HG03060 (cell line): ENCODE results near the gene GCK.

ENCODE experiments used
- ATAC-seq: cut with Tn5 transposase; IDR thresholded peaks from one replicate; pipeline ENCODE4 v1.9.1; 2021; ENCODE audit warnings: low read depth, moderate number of reproducible peaks; ENCODE audit not compliant: unreplicated experiment

GCK gene

GRCh38 chr7:44124822-44125202, 64.4 kb downstream of the GCK start:
- ATAC-seq: no peak

GRCh38 chr7:44123190-44124003, 65.8 kb downstream of the GCK start, which contains the start of gene POLD2:
Gene POLD2, minus strand, starts transcription at chr7:44123548. Its CDS starts 1,495 bp downstream, at chr7:44122053.
- ATAC-seq: peak; percentile 91

DNA sequence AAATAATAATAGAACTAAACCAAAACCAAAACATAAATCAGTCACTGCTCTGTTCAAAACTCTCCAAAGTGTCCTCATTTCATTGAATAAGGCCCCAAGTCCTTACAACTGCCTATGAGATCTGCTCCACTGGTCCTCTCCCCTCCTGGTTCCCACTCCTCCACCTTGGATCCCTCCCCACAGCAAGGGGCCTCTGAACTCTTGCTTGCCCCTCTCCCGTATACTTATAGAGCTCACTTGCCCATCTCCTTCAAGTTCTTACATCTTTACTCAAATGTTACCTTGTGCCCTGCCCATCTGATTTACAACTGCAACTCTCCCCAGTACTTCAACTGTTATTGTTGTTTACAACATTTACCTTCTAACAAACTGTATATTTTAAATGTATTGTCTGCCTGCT, 66.7 kb downstream of the GCK start:
- ATAC-seq: no peak

- no peak for ATAC-seq
Measured at GRCh38 chr7:44121761-44122420, 67.3 kb downstream of the GCK start.

GRCh38 chr7:44120395-44120794, 68.8 kb downstream of the GCK start:
- no peak for ATAC-seq

GRCh38 chr7:44119829-44120380, 69.3 kb downstream of the GCK start:
- ATAC-seq: no peak

DNA sequence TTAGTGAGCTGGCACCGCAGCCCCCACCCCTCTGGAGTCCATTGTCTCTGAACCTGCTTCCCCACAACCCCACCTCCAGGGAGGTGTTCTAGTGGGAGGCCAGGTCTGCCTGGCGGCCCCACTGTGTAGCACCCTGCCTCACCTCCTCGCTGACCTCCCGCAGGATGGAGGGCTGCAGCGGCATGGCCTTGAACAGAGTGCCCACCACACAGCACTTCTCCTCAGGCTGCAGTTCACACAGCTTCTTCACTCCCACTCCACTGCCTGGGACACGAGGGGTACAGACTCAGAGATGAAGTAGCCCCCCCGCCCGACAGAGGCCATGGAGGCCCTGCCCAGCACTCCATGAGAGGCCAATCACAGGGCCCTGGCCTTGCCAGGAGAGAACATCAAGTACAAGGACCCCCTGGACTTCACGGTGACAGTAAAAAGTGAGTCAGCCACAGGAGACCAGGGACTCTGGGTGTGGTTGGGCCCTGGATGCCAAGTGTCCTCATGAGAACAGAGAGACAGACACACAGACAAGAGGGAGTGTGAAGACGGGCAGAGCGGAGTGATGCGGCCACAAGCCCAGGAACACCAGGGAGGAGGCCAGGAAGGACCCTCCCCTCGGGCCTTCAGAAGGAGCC, 71.3 kb downstream of the GCK start:
- no peak for ATAC-seq

DNA sequence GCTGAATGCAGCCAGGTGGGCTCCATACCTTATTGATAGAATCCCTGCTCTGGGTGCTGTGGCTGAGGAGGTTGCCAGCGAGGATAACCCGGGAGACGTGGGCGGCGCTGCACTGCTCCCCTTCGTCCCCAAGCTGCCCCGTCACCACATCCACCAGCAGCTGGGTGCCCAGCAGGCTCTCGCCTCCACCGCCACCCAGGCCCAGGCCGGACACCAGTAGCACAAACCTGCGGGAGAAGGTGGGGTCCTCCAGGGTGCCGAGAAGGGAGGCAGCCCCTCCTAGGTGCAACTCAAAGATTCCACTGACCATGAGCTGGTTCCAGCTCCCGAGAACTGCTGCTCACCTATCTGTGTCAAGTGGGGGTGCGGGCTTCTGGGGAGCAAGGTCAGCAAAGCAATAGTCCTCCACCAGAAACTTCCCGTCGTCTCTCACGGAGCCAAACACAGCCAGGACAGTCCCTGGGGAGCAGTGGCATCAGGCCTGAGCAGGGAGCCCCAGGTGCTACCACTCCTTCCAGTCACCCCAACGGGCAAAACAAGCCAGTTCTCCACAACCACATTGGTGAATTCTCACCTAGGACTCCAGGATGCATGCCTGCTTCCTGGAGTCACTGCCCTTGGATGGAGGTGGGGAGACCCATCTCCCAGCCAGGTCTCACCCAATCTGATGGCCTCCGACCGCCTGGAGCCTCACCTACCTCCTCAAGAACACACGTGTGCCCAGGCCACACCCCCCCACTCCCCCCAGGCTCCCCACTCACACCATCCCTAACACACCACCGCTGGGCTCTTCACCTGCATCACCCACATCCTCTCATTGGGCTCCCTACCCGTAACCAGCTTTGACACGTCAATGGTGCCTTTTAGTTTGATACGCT, 72.2 kb downstream of the GCK start:
- no peak for ATAC-seq

GRCh38 chr7:44116087-44116788, 73.0 kb downstream of the GCK start:
- ATAC-seq: no peak

DNA sequence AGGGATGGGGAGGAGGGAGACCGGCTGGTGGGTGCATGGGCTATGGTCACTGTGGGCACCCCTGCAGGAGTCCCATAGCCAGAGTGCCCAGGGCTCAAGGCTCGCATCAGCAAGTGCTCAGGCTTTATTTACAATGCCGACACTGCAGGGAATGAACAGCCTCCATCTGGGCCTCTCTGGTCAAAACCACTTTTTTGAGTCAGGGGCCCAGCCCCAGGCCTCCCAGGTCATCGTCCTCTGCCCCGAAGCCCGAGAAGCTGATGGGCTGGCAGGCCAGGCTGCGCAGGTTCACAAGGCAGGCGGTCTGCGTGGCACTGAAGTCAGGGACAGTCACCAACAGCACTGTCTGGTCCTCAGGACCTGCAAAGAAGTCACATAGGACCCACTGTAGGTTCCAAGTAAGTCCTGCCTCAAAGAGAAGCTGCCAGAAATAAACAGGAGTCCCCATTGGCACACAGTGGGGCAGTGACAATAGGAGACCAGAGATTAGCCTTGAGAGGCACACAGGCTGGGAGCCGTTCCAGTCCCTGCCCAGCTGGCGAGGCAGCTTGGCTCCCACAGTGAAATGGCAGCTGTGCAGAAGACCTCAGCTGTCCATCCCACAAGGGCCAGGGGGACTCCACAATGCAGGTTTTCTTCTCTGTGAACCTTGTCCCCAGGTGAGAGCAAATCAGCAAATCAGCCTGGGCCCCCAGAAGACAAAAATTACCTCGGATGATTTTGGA, 74.5 kb downstream of the GCK start:
- ATAC-seq: no peak

DNA sequence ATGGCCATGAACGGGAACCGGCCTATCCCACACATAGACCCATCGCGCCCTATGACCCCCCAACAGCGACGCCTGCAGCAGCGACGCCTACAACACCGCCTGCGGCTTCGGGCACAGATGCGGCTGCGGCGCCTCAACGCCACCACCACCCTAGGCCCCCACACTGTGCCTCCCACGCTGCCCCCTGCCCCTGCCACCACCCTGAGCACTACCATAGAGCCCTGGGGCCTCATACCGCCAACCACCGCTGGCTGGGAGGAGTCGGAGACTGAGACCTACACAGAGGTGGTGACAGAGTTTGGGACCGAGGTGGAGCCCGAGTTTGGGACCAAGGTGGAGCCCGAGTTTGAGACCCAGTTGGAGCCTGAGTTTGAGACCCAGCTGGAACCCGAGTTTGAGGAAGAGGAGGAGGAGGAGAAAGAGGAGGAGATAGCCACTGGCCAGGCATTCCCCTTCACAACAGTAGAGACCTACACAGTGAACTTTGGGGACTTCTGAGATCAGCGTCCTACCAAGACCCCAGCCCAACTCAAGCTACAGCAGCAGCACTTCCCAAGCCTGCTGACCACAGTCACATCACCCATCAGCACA, 75.4 kb downstream of the GCK start:
- no peak for ATAC-seq

- no peak for ATAC-seq
Measured at GRCh38 chr7:44112997-44113763, 76.1 kb downstream of the GCK start.

GRCh38 chr7:44112231-44112996, 76.8 kb downstream of the GCK start:
- no peak for ATAC-seq

GRCh38 chr7:44111761-44112160, 77.5 kb downstream of the GCK start:
- ATAC-seq: no peak

DNA sequence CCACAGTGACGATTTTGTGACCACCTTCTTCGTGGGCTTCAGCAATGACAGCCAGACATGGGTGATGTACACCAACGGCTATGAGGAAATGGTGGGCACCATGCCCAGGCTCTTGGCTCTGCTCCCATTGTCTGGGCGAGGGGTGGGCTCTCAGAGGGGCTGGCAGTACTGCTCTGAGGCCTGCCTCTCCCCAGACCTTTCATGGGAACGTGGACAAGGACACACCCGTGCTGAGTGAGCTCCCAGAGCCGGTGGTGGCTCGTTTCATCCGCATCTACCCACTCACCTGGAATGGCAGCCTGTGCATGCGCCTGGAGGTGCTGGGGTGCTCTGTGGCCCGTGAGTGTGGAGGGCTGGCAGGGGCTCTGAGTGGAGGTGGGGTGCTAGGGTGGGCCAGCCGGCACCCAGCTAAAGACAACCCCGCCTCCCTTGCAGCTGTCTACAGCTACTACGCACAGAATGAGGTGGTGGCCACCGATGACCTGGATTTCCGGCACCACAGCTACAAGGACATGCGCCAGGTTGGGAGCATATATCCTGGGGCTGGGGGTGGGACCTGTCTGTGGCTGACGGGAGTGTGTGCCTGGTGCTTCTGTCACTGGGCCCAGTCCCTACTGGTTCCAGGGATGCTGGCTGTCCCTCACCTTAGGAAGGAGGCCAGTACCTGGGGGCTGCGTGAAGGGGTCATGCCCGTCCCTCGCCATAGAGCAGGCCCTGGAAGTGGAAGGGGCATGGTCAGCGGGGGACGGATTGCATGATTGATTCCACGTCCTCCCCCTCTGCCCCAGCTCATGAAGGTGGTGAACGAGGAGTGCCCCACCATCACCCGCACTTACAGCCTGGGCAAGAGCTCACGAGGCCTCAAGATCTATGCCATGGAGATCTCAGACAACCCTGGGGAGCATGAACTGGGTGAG, 78.3 kb downstream of the GCK start:
- ATAC-seq: no peak

GRCh38 chr7:44109991-44110390, 79.2 kb downstream of the GCK start:
- no peak for ATAC-seq
